Measurements from ENCODE around the gene TPI1.
"Not testable (repeated sequence)": the region's sequence is repeated elsewhere in the genome, so short reads cannot be mapped to it uniquely, and the experiment has no call there.

The TPI1 gene

DNA sequence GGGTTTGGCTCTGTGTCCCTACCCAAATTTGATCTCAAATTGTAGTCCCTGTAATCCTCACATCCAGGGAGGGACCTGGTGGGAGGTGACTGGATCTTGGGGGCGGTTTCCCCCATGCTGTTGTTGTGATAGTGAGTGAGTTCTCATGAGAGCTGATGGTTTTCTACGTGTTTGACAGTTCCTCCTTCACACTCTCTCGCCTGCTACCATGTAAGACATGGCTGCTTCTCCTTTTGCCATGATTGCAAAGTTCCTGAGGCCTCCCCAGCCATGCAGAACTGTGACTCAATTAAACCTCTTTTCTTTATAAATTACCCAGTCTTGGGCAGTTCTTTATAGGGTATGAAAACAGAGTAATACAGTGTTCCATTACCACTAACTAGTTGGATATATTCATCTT, 27.0 kb downstream of the TPI1 start:
- no peak for DNase-seq

DNA sequence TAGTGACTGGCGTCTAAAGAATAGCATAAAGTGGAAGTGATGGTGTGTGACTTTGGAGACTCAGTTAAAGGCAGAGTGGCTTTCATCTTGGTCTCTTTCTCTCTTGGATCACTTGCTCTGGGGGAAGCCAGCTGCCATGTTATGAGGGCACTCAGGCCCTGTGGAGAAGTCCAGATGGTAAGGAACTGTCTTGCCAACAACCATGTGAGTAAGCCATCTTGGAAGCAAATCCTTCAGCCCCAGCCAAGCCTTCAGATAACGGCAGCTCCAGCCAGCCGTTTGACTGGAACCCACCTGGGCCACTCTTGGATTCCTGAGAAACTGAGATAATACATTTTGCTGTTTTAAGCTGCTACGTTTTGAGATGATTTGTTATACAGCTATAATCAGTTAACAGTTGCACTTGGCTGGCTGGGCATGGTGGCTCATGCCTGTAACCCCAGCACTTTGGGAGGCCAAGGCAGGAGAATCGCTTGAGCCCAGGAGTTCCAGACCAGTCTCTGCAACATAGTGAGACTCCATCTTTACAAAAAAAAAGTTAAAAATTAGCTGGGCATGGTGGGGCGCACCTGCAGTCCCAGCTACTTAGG, 29.6 kb downstream of the TPI1 start:
- no peak for DNase-seq

DNA sequence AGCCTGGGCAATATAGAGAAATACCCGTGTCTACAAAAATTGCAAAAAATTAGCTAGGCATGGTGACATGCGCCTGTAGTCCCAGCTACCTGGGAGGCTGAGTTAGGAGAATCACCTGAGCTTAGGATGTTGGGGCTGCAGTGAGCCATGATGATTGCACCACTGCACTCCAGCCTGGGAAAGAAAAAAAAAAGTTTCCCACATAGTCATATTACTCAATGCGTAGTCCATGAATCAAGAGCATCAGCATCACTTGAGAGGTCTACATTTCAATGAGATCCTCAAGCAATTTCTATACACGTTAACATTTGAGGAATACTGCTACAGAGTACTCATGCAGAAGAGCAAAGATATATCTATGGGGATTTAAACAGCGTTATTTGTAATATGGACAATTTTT, 32.1 kb downstream of the TPI1 start:
- no peak for DNase-seq

DNA sequence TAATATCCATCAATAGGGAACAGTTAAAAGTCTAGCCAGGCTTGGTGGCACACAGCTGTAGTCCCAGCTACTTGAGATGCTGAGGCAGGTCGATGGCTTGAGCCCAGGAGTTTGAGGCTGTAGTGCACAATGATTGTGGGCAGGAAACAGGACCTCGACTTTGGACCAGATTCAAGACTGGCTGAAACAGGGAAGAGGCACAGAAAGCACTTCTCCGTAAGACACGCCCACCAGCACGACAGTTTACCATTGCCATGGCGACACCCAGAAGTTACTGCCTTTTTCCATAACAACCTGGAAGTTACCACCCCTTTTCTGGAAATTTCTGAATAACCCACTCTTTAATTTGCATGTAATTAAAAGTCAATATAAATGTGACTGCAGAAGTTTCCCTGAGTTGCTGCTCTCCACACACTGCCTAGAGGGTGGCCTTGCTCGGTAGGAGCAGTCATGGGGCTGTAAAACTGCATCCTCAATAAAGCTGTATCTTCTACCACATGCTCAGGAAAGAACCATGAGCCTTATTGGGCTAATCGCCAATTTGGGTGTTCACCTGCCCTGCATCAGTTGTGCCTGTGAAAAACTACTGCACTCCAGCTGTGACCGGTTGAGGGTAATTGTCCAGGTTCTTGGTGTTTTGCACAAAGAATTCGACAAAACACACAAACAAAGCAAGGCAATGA, 32.6 kb downstream of the TPI1 start:
- DNase-seq: peak; percentile 27

DNA sequence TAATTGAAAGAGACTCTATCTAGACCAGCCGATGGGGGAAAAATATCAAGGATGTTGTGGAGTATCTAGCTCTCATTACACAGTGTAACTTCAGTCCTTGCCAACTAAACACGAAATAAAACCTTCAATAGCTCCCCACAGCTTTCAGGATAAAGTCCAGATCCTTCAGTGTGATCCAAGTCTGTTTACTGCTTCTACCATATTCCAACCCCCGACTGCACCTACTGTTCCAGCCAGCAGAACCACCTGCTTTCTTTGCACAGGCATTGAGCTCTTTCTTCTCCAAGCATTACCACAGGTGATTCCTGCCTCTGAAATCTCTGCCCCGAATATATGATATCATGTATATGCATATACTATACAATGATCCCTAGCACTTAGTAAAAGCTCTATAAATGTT, 35.1 kb downstream of the TPI1 start:
- no peak for DNase-seq

DNA sequence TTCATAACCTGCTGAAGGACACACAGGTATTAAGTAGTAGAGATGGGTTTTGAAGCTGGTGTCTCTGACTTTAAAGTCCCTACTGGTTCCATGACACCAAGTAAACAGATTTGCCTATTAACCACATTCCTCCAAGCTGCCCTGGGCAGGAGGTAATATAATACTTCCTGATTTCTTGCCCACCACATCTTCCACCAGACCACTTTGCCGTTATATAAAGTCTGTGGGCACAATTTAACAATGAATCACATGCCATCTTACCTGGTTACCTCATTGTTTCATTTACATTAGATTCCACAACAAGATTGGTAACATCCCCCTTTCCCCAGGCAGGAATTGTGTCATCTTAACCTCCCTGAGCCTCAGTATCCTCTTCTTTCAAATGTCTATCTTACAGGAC, 36.4 kb downstream of the TPI1 start:
- no peak for DNase-seq

DNA sequence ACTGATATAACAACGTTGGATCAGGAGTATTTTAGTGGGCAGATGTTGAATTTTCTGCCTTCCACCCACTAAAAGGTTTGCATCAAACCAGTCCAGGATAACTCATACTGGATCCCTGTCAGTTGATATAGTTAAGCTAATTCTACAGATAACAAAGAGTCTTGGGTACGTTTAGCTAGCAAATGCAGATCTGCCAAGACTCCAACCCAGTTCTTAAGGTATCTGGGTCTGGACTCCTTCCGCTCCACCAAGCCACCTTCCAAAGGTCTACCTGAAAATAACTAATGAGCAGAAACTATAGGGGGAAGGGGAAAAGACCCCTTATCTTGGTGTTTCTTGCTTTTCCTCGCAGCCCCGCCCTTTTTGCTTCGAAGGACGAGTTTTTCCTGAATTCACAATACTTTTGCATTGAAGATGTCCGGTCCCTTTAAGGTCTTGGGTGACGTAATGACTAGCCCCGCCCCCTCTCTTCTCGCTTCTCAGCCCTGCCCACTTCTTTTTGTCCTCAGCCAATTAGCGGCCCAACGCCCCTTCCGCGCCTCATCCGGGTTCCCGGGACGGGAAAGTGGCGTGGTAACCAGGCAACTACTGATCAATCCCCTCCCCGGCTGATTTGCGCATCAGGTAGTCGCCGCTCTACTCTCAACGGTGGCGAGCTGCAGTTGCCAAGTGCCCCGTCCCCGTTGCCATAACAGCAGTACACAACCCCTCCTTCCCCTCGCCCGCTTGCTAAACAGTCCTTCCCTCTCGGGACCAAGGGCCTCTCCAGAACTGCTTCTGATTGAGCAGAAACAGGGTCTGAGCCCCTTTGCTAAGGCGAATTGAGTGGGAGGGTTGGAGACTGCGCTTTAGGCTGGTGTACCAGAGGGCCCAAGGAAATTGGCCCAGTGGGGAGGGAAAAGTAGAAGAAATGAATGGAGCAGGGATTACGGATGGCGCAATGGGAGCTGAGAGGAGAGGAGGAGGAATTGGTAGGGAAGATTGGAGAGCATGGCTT, 37.2 kb downstream of the TPI1 start, which contains the start of gene LRRC23:
Gene LRRC23, plus strand, starts transcription at position 543 of the 997 bp plus-strand sequence. CDS start 812 bp downstream, outside the sequence.
- DNase-seq: peak; percentile 98

DNA sequence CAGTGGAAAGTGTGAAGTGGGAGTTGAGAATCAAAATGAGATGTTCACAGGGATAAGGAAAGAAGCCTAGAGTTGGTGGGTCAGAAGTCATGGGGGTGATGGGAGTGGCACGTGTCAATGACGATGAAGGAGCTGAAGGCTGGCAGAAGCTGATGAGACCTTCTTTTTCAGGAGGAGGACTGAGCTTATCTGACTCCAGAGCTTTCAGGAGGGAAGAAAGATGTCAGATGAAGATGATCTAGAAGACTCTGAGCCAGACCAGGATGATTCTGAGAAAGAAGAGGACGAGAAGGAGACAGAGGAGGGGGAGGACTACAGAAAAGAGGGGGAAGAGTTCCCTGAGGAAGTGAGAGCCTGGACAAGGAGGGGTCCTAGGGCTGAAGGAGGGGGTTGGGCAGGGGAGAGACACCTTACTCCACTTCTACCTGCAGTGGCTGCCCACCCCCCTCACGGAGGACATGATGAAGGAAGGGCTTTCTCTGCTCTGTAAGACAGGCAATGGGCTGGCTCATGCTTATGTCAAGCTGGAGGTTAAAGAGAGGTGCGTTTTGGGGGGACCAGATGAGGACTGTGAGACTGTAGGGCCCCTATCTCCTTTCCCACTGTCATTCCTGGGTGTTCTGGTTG, 38.2 kb downstream of the TPI1 start:
- no peak for DNase-seq

DNA sequence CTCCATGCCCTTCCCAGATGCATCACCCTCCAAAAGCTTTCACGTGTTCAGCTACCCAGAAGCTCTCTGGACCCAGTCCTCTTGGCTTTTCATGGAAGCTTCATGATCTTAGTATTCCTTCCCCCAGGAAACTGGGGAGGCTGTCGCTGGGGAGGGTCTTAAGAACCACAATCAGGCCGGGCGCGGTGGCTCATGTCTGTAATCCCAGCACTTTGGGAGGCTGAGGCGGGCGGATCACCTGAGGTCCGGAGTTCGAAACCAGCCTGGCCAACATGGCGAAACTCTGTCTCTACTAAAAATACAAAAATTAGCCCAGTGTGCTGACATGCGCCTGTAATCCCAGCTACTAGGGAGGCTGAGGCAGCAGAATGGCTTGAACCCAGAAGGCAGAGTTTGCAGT, 40.8 kb downstream of the TPI1 start:
- not testable (repeated sequence) for DNase-seq

DNA sequence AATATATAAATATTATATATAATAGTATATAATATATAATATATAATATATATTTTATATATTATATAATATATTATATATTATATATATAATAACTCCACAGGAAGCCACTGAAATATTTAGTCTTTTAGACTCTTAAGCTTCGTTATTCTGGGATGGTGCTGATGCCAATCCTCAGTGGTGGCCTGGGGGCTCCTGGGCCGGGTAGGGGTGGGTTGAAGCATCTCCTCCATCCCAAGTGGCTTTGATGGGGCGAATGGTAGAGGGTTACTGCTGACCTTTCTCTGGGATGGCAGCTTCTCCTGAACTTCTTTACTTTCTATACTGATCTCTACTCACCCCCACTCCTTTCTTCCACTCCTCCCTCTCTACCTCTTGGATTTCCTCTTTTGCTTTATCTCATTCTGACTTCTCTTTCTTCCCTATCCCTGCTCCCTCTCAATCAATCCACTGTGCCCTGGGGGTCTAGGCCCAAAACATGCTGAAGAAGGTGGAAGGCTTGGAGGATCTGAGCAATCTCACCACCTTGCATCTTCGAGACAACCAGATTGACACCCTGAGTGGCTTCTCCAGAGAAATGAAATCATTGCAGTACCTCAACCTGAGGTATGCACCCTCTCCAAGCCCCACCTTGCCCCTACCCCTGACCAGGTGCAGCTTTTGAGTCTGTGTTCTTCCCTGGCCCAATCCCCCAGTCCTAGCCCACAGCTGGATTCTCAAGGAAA, 42.3 kb downstream of the TPI1 start:
- DNase-seq: no peak

DNA sequence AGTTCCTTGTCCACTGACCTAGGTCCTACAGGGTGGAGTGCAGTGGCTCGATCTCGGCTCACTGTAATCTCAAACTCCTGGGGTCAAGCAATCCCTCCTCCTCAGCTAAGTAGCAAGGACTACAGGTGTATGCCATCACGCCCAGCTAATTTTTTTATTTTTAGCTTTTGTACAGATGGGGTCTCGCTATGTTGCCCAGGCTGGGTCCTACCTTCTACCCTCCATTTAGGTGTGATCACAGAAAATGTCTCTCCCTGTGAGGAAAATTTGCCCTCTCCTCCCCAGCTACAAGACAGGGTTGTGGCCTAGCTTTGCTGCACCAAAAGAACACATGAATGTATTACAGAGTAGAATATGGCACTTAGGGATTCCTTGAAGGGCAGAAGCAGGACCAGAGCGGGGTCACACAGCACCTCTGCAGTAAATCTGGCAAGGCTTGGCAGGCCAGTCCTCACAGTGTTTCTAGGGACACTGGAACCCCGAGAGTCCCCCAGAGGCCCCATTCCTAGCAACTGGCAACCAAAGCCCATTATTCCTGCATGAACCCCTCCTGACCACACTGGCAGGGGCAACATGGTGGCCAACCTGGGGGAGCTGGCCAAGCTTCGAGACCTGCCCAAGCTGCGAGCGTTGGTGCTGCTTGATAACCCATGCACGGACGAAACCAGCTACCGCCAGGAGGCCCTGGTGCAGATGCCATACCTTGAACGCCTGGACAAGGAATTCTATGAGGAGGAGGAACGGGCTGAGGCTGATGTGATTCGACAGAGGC, 45.0 kb downstream of the TPI1 start:
- DNase-seq: no peak

DNA sequence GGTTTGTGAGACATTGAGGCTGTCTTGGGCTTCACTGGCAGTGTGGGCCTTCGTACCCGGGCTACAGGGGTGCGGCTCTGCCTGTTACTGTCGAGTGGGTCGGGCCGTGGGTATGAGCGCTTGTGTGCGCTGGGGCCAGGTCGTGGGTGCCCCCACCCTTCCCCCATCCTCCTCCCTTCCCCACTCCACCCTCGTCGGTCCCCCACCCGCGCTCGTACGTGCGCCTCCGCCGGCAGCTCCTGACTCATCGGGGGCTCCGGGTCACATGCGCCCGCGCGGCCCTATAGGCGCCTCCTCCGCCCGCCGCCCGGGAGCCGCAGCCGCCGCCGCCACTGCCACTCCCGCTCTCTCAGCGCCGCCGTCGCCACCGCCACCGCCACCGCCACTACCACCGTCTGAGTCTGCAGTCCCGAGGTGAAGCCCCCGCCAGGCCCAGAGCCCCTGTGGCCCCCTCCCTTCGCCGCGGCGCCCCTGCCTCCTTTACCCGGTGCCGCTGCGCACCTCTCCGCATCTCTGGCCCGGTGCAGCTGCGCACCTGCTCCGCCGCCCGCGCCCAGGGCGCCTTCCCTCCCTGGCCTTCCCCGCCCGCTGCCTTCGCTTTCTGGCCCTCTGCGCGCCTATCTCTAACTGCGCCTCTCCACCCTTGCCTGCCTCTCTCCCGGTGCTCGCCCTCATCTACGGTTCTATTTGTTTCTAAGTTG, 47.1 kb downstream of the TPI1 start, which contains the start of gene ENO2:
Gene ENO2, plus strand, starts transcription at position 335 of the 701 bp plus-strand sequence. CDS start 1,253 bp downstream, outside the sequence.
- DNase-seq: peak; percentile 82

DNA sequence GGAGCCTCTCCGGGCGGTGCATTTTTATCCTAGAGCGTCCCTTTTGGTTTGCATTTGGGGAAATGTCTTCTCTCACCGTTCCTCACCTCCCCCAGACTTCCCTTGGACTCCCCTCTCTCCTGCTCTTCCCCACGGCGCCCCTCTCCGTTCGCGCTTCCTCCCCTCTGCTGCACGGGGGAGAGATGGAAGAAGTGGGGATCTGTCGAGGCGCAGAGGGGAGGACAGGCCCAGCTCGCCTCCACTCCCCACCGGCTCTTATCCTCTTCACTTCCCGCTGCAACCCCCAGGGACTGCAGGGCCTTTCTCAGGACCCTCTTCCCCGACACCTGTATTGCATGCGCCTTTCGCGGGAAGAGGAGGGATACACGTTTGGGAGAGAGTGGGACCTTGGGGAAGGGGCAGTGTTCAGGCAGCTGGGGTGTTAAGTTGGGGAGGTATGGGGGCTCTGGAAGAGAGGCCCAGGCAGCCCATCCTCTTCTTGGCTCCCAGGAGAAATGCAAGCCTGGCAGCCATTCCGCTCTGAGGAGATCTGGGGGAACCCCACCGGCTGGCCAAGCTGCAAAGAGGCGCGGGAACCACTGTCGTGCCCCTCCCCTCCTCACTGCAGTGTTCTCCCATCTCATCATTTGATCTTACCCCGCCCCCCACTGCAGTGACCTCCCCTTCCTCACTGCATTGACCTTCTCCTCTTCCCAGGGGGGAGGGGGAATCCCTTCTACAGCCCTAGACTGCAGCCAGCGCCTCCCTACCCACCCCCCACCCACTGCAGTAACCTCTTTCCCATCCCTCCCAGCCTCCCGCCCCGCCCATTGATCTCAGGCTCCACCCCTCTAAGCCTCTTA, 47.8 kb downstream of the TPI1 start:
- no peak for DNase-seq

DNA sequence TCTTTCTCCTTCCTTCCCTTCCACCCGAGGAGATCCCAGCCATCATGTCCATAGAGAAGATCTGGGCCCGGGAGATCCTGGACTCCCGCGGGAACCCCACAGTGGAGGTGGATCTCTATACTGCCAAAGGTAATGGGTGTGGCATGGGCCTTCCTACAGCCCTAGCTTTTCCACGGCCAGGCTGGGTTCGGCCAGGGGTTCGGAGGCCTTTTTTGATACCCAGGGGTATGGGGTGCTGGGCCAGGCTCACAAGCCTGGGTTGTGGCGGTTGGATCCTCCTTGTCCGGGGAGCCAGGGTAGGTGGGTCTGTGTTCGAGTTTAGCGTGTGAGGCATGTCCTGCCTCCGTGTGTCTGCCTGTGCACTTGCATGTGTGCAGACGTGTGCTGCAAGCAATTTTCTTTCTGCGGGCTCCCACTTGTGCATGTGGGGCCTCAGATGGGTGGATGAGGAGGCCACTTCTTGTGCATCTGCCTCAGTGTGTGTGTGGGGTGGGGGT, 48.5 kb downstream of the TPI1 start:
- DNase-seq: no peak

DNA sequence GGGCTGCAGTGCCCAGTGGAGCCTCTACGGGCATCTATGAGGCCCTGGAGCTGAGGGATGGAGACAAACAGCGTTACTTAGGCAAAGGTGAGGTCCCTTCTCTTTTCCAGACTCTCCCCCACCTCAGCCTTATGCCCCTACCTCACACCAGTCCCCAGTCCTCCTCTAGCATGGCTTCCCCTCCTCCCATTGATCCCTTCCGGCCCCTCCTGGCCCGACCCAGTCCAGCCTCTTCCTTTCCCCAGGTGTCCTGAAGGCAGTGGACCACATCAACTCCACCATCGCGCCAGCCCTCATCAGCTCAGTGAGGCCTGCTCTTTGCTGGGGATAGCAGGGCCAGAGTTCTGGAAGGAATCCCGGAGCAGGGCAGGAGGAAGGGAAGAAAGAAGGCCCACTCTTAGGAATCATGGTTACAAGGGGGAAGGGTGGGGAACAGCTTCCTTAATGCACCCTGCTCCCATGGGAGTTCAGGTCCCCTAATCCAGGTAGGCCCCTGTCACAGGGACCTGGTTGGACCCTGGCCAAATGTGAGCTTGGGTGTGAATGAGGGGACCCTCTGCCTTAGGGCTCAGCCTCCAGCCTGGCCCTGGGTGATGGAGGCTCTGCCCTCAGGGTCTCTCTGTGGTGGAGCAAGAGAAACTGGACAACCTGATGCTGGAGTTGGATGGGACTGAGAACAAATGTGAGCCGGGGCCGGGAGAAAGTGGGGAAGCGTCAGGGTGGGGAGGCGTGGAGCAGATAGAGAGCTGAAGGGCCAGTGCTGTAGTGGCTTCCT, 49.3 kb downstream of the TPI1 start:
- no peak for DNase-seq

DNA sequence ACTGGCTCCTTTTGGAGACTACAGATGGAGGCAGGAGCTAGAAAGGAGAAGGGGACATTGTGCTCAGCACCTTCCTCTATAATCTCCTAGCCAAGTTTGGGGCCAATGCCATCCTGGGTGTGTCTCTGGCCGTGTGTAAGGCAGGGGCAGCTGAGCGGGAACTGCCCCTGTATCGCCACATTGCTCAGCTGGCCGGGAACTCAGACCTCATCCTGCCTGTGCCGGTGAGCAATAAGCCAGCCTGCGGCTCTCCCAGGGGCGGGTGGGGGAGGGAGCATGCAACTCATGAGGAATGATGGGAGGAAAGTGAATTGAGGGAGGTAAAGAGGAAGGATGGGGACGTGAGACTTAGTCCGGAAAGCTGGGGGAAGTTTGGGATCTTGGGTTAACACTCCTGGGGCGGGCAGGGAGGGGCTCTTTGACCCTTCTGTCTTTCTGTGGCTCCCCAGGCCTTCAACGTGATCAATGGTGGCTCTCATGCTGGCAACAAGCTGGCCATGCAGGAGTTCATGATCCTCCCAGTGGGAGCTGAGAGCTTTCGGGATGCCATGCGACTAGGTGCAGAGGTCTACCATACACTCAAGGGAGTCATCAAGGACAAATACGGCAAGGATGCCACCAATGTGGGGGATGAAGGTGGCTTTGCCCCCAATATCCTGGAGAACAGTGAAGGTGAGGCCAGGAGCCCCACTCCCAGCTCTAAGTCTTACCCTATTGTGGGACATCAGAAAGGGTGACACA, 50.3 kb downstream of the TPI1 start:
- DNase-seq: no peak

DNA sequence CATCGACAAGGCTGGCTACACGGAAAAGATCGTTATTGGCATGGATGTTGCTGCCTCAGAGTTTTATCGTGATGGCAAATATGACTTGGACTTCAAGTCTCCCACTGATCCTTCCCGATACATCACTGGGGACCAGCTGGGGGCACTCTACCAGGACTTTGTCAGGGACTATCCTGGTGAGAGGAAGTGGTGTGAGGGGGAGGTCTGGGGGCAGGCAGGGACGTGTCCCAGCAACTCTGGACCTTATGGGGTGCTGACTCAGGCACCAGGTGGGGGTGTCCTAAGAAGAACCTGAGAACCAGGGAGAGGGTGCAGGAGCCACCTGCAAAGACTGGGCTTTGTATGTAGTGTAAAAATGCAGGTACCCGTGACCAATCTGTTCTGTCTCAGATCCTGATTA, 52.3 kb downstream of the TPI1 start:
- no peak for DNase-seq
